ENCODE data around the gene MDC1. TPM values are rescaled to one million over a fixed set of nuclear protein-coding genes. Genes with fewer than 3 reads are reported as not detected.
"Not testable (repeated sequence)": the region's sequence is repeated elsewhere in the genome, so short reads cannot be mapped to it uniquely, and the experiment has no call there.

The MDC1 gene
- total RNA-seq, 2 donors from 2014 or later, result 11.4 to 18.1 TPM

DNA sequence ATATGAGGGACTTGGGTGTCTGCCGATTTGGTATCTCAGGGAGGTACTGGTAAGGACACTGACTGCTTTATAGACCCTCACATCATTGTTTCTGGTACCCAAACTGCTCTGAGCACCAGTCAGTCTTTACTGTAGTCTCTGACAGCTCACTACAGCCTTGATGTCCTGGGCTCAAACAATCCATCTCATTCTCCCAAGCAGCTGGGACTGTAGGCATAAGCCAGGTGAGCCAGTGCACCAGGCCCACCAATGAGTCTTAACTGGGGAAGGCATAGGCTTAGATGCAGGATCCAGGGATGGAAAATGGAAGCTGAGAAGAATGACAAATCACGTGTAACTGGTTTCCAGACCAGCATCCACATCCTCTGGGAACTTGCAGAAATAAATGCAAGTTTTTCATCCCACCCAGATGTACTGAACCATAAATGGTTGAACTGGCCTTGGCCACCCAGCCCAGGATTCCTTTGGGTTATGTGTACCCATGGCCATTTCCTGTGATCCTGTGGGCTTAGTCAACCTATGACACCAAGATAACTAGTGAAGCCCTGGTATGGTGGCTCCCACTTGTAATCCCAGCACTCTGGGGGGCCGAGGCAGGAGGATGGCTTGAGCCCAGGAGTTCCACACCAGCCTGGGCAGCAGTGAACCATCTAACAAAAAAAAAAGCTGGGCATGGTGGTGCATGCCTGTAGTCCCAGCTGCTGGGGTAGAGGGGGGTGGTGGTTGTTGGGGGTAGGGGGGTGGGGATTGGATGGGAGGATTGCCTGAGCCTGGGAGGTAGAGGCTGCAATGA lies 8.8 kb upstream of the MDC1 start:
- no peak overlapping the region for H3K4me3 ChIP-seq
- intact Hi-C loops (cut with DNase I), result loop anchor here (5.0 kb wide), 1 partner anchor 44 kb away; no protein-coding TSS in a partner anchor
- peaks cover 42% of the 10 kb centered on the region for H3K4me1 ChIP-seq
- WGBS, 2 donors, result 44 to 70% methylated on average over 2 to 3 of the region's 3 CpGs
- ATAC-seq (no peak), DNase-seq (no peak)
- TF ChIP-seq, protein P1, sequence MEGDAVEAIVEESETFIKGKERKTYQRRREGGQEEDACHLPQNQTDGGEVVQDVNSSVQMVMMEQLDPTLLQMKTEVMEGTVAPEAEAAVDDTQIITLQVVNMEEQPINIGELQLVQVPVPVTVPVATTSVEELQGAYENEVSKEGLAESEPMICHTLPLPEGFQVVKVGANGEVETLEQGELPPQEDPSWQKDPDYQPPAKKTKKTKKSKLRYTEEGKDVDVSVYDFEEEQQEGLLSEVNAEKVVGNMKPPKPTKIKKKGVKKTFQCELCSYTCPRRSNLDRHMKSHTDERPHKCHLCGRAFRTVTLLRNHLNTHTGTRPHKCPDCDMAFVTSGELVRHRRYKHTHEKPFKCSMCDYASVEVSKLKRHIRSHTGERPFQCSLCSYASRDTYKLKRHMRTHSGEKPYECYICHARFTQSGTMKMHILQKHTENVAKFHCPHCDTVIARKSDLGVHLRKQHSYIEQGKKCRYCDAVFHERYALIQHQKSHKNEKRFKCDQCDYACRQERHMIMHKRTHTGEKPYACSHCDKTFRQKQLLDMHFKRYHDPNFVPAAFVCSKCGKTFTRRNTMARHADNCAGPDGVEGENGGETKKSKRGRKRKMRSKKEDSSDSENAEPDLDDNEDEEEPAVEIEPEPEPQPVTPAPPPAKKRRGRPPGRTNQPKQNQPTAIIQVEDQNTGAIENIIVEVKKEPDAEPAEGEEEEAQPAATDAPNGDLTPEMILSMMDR (IDR thresholded peaks at IDR 0.05), result no peak
- TF ChIP-seq POLR2A (IDR thresholded peaks at IDR 0.05), result no peak
- peaks cover 9 to 33% of the 10 kb centered on the region in 2 donors for H3K36me3 ChIP-seq (replicated peaks in 1 of 2; ENCODE audit: insufficient read depth in 1 of 2, low read depth in 2 of 2)
- no peaks in the 10 kb centered on the region for H3K27me3 ChIP-seq
- H3K9me3 ChIP-seq, result no peaks in the 10 kb centered on the region
- H3K27ac ChIP-seq, result no peak overlapping the region

DNA sequence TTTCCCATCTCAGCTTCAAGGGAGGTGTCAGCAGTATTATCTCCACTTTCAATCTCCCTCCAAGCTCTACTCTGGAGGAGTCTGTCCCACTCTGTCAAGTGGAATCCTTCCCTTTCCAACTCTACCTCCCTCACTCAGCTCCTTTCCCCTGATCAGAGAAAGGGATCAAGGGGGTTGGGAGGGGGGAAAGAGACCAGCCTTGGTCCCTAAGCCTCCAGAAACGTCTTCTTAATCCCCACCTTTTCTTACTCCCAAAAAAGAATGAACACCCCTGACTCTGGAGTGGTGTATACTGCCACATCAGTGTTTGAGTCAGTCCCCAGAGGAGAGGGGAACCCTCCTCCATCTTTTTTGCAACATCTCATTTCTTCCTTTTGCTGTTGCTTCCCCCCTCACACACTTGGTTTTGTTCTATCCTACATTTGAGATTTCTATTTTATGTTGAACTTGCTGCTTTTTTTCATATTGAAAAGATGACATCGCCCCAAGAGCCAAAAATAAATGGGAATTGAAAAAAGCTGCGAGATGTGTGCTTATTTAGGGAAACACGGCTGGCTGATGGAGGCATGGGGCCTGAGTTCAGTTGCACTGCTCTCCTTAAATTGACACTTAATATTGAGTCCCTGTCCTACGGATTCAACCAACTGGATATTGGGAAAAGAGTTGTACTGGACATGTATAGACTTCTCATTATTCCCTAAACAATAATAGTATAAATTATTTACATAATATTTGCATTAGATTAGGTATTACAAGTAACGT lies 8.0 kb upstream of the MDC1 start:
- Histone ChIP-seq H3K4me3 (no peak overlapping the region), H3K27ac (peak overlapping the region in 1 of 4 donors; percentile 20), H3K27me3 (no peaks in the 10 kb centered on the region), H3K36me3 (replicated peaks in 1 of 2; ENCODE audit: insufficient read depth in 1 of 2, low read depth in 2 of 2) (peaks cover 9 to 33% of the 10 kb centered on the region in 2 donors), H3K4me1 (peaks cover 34% of the 10 kb centered on the region), H3K9me3 (no peaks in the 10 kb centered on the region)
- DNase-seq, result no peak
- intact Hi-C loops (cut with DNase I), result loop anchor here (5.0 kb wide), 1 partner anchor 43 kb away; no protein-coding TSS in a partner anchor
- ATAC-seq, result no peak
- TF ChIP-seq, protein P1 (IDR thresholded peaks at IDR 0.05), result no peak
- TF ChIP-seq POLR2A (IDR thresholded peaks at IDR 0.05), result peak in 1 of 3 donors; percentile 8
- 46 to 48% methylated on average over 6 of the region's 6 CpGs for WGBS, 2 donors

DNA sequence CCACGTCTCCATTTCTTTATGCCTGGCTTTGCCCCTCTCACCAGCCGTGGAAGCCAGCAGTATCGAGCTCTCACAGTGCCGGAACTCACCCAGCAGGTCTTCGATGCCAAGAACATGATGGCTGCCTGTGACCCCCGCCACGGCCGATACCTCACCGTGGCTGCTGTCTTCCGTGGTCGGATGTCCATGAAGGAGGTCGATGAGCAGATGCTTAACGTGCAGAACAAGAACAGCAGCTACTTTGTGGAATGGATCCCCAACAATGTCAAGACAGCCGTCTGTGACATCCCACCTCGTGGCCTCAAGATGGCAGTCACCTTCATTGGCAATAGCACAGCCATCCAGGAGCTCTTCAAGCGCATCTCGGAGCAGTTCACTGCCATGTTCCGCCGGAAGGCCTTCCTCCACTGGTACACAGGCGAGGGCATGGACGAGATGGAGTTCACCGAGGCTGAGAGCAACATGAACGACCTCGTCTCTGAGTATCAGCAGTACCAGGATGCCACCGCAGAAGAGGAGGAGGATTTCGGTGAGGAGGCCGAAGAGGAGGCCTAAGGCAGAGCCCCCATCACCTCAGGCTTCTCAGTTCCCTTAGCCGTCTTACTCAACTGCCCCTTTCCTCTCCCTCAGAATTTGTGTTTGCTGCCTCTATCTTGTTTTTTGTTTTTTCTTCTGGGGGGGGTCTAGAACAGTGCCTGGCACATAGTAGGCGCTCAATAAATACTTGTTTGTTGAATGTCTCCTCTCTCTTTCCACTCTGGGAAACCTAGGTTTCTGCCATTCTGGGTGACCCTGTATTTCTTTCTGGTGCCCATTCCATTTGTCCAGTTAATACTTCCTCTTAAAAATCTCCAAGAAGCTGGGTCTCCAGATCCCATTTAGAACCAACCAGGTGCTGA lies 7.0 kb upstream of the MDC1 start:
- DNase-seq; H3K27me3 ChIP-seq; intact Hi-C loops (cut with DNase I); H3K9me3 ChIP-seq; H3K4me3 ChIP-seq; ATAC-seq: not testable (repeated sequence)
- Histone ChIP-seq H3K4me1 (peaks cover 42% of the 10 kb centered on the region), H3K27ac (peak overlapping the region in 1 of 4 donors; percentile 38), H3K36me3 (replicated peaks in 1 of 2; ENCODE audit: insufficient read depth in 1 of 2, low read depth in 2 of 2) (peaks cover 9 to 29% of the 10 kb centered on the region in 2 donors)
- TF ChIP-seq, protein P1 (IDR thresholded peaks at IDR 0.05), result peak in 1 of 7 experiments; percentile 6
- whole genome bisulfite sequencing, 2 donors, result 60 to 68% methylated on average over 29 of the region's 29 CpGs

DNA sequence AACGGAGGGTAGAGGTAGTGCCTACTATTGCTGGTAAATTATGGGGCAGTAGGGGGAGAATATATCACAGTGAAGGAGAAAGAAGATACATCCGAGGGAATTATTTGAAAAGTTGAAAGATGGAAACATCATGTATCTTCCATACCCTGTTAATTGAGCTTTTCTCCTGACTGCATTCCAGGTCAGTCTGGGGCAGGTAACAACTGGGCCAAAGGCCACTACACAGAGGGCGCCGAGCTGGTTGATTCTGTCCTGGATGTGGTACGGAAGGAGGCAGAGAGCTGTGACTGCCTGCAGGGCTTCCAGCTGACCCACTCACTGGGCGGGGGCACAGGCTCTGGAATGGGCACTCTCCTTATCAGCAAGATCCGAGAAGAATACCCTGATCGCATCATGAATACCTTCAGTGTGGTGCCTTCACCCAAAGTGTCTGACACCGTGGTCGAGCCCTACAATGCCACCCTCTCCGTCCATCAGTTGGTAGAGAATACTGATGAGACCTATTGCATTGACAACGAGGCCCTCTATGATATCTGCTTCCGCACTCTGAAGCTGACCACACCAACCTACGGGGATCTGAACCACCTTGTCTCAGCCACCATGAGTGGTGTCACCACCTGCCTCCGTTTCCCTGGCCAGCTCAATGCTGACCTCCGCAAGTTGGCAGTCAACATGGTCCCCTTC lies 6.2 kb upstream of the MDC1 start:
- Histone ChIP-seq H3K36me3 (replicated peaks in 1 of 2; ENCODE audit: insufficient read depth in 1 of 2, low read depth in 2 of 2) (peaks cover 9 to 29% of the 10 kb centered on the region in 2 donors), H3K4me1 (peaks cover 46% of the 10 kb centered on the region), H3K27ac (peak overlapping the region in 1 of 4 donors; percentile 97)
- H3K4me3 ChIP-seq; intact Hi-C loops (cut with DNase I); DNase-seq; H3K27me3 ChIP-seq; ATAC-seq; H3K9me3 ChIP-seq: not testable (repeated sequence)
- 61 to 62% methylated on average over 16 of the region's 16 CpGs for WGBS, 2 donors

Measured in body of pancreas (tissue), 4 donors.